T-helper 22 cell (primary cell): ENCODE measurements around the gene NID1.
A peak's percentile ranks its signal among the peaks of the same experiment; 100 is the strongest.
"Not testable (repeated sequence)": the region's sequence is repeated elsewhere in the genome, so short reads cannot be mapped to it uniquely, and the experiment has no call there.

ENCODE experiments used
- DNase-seq: peaks from one replicate; pipeline ENCODE4 v3.0.0-alpha.2; 2020; ENCODE audit warnings: low read depth

Gene NID1

DNA sequence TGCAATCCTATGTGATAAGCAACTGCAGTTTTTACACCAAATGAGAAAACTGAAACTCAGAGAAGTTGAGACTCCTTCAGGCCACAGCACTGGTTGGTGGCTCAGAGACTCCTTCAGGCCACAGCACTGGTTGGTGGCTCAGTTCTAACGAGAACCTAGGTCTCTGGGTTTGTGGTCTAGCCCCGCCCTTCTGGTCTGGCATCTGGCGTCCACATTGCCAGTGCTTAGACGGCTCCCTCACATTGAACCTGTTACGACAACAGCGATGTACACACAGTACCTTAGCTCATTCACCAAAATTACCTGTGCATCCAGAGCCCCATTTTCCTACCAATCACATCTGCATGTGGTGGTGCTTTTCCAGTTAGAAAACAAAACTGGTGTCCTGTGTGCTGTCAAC is 66.1 kb downstream of the NID1 start:
- peak; percentile 22 for DNase-seq

DNA sequence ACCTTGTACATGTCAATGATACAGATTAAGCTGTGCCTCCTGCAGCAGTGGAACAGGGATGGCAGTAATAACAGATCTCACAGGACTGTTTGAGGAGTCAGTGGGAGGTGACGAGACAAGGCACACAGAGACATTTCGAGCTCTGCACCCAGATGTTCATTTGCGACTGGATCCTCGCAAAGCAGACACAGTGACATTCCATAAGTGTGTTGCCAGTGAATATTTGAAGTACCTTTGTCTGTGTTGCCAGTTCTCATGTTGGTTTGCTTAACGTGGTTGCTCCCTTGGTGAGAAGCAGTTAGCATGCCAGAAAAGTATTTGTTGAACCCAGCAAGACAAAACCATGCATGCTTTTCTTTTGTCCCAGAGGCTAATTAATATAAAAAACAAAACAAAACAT is 67.0 kb downstream of the NID1 start:
- DNase-seq = no peak

DNA sequence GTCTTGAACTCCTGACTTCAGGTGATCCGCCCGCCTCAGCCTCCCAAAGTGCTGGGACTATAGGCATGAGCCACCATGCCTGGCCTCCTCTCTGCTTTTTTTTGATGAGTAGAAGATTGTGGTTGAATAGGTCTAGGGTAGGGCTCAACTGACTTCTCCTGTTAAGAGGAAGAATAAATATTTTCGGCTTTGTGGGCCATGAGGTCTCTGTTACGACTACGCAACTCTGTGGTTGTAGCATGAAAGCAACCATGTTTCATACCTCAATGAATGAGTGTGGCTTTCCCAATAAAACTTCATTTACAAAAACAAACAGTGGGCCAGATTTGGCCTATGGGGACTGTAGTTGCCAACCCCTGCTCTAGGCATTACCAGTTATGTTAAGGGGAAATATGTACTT is 67.8 kb downstream of the NID1 start:
- no peak for DNase-seq

DNA sequence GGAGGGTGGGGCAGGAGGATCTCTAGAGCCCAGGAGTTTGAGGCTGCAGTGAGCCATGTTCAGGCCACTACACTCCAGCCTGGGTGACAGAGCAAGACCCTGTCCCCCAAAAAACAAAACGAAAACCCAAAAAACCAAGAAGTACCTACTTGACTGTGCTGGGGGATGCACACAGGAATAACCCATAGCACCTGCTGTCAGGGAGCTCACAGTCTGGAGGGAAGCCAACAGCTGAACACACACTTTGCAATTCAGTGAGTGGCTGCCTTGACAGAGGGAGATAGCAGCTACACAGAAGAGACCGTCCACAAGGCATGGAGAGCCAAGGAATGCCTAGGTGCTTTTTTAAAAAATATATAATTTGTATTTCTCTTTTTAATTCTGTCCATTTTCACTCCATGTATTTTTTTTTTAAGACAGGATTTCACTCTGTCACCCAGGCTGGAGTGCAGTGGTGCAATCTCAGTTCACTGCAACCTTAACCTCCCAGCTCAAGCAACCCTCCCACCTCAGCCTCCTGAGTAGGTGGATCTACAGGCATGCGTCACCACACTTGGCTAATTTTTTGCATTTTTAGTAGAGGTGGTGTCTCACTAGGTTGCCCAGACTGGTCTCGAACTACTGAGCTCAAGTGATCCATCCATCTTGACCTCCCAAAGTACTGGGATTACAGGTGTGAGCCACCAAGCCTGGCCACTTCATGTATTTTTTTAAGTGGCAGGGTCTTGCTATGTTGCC is 68.7 kb downstream of the NID1 start:
- DNase-seq = no peak

DNA sequence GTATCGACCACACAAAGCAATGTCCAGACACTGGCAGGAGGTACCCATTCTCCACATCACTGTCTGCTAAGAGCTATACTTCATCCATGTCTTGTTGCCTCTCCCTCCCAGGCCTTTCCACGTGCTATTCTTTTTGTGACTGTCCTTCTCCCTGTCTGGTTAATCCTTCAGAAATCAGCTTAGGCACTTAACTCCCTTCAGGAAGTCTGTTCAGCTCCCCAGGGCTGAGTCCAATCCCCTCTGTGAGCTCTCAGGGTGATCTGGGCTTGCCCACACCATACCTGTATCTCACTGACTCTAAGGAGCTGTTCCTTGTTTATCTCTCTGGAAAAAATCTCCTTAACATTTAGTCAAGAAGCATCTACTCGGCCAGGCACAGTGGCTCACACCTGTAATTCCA is 69.4 kb downstream of the NID1 start:
- DNase-seq = no peak

DNA sequence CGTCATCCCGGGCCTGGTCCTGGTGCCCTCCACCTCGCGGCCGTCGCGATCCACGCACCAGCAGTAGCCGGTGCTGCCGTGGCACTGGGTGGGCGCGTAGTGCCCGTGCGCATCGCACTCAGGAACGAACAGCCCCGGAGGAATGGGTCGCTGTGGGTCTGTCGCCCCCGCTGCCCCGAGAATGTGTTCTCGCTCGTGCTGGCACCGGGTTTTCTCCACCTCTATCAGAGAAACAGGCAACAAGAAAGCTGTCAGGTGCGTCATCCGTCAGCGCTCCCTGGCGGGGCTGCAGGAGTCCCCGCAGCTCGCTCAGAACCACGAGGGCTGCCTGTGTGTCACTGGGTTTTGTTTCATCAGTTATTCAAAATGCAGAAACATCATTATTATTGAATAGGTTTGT is 71.2 kb downstream of the NID1 start:
- DNase-seq = no peak

DNA sequence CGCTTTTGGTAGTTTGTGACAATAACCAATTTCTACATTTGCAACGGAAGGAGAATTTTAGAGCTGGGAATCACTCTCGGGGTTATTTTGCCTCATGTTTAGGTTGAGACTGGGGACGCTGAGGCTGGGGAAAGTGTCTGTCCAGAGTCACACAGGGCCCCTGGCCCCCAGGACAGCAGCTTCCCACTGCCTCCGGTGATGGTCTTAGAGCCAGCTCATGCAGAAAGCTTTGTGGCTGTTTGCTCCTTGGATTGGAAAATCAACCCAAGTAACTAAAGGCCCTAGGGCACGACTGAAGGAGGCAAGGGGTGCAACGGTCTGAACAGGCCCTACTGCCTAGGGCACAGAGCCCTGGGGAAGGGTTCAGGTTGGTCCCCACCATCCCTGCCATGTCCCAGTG is 72.0 kb downstream of the NID1 start:
- DNase-seq = no peak

DNA sequence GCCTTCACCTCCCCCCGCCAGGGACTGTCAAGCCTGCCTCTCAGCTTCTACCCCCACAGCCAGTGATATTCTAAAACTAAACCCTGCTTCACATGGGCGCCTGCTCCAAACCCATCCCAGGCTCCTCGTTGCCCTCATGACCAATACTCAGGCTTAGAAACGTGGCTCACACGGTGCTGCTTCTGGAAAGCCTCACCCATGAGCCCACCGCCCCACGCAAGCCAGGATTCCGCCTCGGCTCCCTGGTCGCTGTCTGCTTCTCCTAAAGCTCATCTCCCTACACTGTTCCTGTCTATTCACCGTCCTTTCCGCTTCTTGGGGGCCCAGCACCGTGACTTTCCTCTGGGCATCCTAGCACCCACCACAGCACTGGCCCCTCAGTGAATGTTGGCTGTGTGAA is 72.5 kb downstream of the NID1 start:
- DNase-seq = no peak

DNA sequence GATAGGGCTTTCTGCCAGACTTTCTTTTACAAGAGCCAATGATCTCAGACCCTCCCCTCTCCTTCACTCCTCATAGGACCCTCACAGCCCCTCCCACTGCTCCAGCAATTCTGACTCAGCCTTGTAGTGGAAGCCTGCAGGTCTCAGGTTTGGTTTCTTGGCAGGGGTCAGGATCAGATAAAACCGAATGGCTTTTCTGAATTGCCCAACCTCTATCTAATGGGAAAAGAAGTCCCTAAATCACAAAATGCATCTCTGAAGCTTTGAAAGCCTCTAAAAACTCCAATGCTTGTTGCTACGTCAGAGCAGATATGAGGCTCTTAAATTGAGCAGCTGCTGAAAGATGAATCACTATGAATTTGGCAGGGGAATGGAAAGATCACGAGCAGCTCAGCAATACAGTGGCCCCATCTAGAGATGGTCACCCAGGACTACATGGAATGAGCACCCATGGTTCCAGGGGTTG is 74.5 kb downstream of the NID1 start:
- DNase-seq = no peak

DNA sequence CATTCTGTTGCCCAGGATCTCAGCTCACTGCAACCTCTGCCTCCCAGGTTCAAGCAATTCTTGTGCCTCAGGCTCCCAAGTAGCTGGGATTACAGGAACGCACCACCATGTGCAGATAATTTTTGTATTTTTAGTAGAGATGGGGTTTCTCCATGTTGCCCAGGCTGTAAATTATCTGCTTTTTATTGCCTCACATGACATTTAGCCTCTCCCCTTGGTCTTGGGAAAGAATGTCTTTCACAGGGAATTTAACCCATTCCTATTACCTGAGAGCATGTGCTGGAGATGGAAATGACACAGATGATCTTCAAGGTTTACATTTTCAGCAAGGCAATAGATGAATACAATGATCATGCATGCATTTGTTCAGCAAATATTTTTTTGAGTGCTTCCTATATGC is 75.8 kb downstream of the NID1 start:
- no peak for DNase-seq

DNA sequence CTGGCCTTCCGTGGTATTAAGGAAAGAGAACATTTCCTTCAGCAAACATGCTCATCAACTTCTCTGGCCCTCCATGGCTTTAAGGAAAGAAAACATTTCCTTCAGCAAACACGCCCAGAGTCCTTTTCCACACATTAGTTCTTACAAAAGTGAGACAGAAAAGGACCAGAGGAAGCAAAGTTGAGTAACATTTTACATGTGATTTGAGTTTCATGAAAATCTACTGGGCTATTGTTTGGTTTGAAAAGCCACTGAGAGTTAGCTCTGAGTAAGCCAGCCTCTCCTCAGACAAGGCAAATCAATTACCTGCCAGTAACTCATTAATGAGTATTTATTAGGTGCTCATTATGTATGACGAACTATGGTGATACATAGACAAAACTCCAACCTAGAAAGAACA is 78.0 kb downstream of the NID1 start:
- no peak for DNase-seq

DNA sequence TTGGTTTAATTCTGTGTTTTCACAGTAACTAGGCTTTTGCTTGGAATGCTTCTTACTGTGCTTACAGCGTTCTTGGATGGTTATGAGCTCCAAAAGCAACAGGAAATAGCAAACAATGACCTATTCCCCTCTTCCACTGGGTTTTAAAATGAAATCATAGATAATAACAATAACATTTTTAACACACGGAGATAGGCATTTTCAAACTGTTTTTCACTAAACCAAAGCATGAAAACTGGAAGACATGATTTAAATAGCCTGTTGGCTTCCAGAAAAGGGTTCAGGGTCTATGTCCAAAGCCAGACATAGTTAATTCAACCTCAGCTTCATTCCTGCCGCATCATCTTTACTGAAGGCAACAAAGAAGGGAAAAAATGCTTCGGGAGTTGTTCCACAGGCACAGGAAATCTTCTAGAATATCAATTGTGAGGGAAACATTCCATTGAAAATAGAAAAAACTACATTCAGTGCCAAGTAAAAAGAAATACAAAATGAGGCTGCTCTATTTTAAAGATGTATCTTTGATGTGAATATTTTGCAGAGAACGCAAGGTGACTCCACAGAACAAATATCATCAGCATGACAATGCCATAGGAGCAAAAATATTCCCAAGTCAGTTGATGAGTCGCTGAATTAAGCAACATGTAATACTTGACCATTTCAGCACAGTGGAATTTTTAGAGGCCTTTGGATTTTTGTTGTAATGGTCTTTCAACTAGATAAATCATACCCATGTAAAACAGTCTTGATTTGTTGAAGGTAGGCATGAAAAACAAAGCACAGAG is 80.7 kb downstream of the NID1 start:
- no peak for DNase-seq

DNA sequence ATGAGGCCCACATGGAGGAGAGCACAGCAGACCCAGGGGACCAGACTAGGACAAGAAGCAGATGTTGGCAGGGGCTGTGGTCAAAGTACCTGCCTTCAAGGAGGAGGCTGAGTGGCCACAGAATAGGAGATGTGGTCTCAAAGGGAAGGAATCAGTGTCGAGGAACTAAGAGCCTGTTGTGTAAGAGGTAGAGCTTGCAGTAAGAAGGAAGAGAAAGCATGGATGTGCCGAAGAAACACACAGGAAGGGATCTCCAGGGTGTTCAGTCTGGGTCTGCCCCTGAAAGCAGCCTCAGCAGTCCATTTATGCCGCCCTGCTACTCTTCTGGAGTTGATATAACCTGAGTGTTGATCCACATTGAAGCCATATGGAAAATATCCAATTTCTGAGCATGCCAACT is 83.9 kb downstream of the NID1 start:
- DNase-seq = no peak

DNA sequence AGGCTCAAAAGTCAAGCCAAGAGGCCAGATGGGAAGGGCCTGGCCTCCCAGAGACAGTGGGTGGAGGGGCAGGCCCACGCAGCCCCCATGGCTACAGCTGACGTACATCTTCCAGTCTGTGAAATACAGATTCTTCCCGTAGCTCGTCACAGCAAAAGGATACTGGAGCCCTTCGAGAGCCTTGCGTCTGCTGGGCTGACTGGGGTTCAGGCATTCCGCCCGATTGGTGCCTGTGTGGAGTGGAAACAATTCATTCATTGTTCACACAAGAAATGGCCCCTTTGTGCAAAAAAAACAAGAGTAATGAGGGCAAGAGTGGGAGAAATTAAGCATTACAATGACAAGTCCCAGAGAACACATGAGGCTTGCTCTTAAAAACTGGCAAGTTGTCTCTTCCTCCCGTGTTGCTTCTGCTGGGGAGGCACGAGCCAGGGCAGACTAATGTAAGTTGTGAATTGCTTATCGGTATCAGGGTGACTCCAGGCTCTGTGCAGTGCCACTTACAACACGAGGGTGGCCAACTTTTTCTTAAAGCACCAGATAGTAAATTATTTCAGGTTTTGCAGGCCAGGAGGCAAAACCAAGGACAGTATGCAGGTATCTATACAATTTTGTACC is 85.1 kb downstream of the NID1 start:
- no peak for DNase-seq

DNA sequence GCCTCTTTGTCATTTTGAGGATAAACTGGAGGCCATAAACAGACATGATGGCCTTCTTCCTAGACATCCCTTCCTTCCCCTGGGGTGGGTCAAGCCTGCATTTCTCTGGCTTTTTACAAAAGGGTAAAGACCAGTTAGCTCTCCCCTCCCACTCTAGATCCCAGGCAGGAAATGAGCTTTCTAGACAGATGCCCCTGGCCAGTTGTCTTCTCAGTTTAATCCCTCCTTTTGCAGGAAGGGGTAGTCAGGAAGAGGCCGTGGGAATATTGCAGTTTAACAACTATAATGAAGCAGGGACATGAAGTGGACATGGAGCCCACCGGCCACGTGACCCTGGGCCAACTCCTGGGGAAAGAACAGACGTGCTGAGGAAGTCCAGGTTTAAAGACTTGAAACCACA is 85.7 kb downstream of the NID1 start:
- DNase-seq = no peak

DNA sequence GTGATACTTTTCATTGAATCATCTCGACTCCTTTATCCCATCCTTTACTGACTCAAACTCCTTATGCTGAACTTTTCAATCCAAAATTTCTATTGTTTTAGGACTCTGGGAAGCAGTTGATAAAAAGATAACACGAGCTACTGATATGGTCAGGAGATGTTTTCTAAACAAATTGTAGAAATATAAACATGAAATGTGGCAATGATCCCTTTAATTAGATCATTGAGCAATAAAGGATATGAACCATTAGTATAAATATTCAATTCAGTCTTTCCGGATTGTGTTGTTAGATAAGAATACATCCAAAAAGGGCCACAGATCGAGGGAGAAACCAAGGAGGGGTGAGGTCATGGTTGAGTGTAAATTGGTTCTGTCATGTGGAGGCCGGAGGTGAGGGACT is 88.4 kb downstream of the NID1 start:
- DNase-seq = no peak

DNA sequence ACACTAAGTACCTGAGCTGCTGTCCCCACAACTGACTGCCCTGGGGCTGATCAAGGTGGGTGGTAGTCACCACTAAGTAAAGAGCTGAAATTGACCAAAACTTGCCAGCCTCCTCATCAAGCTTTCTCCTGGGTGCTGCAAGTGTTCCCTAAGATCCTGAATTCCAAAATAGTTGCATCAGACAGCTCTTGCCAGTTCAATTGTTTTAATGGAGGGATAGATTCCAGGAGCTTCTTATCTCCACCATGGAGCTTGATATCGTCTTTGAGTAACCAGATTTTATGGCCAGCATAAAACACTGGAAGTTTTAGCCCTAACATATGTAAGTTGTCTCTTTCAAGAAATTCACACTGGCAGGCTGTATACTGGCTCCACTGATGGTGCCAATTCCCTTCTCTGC is 90.3 kb downstream of the NID1 start:
- DNase-seq = no peak

DNA sequence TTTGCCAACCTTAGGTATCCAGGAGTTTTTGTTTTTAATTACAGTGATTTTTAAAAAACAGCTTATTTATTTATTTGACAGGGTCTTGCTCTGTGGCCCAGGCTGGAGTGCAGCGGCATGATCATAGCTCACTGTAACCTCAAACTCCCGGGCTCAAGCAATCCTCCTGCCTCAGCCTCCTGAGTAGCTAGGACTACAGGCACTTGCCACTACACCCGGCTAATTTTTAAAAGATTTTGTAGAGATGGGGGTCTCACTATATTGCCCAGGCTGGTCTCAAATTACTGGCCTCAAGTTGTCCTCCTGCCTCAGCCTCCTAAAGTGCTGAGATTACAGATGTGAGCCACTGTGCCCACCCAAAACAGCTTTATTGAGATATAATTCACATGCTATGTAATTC is 92.2 kb downstream of the NID1 start:
- DNase-seq = not testable (repeated sequence)

DNA sequence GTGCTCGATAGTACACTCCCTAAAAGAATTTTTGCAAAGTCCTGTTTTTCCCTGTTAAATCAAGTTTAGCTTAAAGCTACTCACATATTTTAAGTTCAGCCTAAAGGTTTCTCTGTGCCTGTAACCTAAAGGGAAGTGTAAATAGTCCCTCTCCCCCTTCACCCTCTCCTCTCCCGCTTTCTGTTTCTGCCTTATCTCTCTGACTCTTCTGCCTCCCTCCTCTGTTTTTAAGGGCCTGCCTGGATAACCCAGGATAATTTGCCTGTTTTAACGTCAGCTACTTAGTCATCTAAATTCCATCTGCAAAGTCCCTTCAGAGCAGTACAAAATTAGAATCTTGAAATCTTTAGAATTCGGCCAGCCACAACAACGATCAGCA is 92.6 kb downstream of the NID1 start:
- DNase-seq = no peak

DNA sequence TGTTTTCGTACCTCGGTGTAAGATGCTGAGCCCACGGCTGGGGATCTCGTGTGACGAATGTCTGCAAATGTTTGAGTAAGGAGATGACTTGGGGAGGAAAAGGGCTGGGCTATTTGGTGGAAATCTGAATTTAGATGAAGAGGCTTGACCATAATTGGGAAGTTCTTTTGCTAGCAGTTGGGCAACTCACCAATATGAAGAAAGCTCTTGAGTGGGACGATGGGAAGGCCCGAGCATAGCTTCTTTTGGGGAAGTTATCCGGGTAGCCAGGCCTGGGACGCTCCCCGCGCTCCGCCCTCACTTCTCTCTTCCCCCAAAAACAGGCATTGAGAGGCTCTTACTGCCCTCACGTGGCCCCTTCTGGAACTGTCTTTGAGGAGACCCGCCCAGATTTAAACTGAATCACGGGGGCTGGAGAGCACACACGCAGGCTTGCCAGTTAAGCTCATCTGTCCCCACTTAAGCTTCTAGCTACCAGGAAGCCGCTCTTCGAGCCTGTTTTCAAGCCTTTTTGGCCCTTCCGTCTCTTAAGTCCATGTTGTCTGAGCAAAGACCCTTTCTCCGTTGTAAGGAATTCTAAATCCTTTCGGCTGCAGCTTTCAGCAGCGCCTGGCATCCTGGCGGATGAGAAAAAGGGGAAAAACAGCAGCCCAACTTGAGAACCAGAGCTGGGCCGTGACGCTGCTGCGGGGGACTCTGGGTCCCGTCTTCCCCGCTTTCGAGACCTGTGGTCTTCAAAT is 93.1 kb downstream of the NID1 start:
- DNase-seq = peak; percentile 58

DNA sequence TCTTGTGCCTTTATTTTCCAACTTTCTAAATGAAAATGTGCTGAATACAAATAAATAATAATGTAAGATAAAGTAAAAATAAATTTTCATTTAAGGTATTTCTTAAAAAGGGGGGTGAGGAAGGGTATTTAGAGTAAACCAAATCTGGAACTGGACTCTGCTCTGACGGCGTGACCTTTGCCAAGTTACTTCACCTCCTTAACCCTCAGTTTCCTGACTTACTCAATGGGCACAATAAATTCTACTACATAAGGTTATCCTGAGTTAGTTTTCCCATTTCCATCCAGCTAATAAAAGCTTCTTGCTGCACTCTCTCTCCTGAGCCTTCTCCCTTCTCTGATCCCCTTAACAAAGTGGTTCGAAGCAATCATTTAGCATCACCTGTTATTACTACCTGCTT is 93.9 kb downstream of the NID1 start:
- no peak for DNase-seq

DNA sequence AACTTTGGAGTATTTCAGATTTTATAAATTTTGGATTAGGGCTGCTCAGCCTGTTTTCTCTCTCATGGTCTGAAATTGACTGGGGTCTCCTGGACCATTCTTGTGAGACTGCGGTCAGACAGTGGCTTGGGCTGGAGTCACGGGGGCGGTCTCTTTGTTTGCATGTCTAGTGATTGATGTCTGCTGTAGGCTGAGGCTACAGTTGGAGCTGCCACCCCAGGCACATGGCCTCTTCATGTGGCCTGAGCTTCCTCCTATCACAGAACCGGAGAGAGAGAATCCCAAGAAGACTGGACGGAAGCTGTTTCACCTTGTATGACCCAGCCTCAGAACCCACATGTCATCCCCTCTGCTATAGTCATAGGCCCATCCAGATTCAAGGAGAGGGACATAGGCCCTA is 96.1 kb downstream of the NID1 start:
- no peak for DNase-seq

DNA sequence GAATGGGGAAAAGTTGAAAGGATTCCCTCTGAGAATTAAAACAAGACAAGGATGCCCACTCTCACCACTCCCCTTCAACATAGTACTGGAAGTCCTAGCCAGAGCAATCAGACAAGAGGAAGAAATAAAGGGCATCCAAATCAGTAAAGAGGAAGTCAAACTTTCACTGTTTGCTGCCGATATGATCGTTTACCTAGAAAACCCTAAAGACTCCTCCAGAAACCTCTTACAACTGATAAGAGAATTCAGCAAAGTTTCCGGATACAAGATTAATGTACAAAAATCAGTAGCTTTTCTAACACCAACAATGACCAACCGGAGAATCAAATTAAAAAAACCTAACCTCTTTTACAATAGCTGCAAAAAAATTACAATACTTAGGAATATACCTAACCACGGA is 98.8 kb downstream of the NID1 start:
- DNase-seq = not testable (repeated sequence)
